GM23338 (cell line): ENCODE results near the gene RFX2.

Source experiments
- CREB1 ChIP-seq: fragments of 250-450 bp; sonication (Bioruptor Pico); IDR thresholded peaks from 2 replicates; pipeline ENCODE4 v1.5.0; 2020; ENCODE audit warnings: low read depth, mild to moderate bottlenecking, moderate library complexity
- CTCF ChIP-seq, 2 experiments: fragments of 200-600 bp in 1 of 2; sonication (generic) in 1 of 2; conservative IDR thresholded peaks; 2 replicates each; pipeline versions ENCODE4 v1.5.1 to v1.6.1; 2016 to 2017; ENCODE audit warnings: antibody characterized with exemption in 2 of 2, low read depth in 2 of 2, mild to moderate bottlenecking in 2 of 2, moderate library complexity in 1 of 2
- EZH2 ChIP-seq: fragments of 200-600 bp; sonication (generic); IDR thresholded peaks from one replicate; pipeline ENCODE4 v1.8.0; 2017; ENCODE audit warnings: antibody characterized with exemption, mild to moderate bottlenecking, low read depth; ENCODE audit not compliant: unreplicated experiment
- EZH2phosphoT487 ChIP-seq: fragments of 200-600 bp; sonication (generic); IDR thresholded peaks from one replicate; pipeline ENCODE4 v1.8.1; 2018; ENCODE audit warnings: antibody characterized with exemption; ENCODE audit not compliant: unreplicated experiment
- JUNB ChIP-seq: IDR thresholded peaks from one replicate; pipeline ENCODE4 v1.6.1; 2016; ENCODE audit warnings: antibody characterized with exemption; ENCODE audit not compliant: unreplicated experiment
- POLR2AphosphoS5 ChIP-seq: IDR thresholded peaks from 2 replicates; pipeline ENCODE4 v1.6.1; 2016; ENCODE audit warnings: antibody characterized with exemption, low read depth
- ZNF331 ChIP-seq: fragments of 250-450 bp; sonication (Bioruptor Pico); IDR thresholded peaks from 2 replicates; pipeline ENCODE4 v1.5.0; 2020; ENCODE audit warnings: low read depth, mild to moderate bottlenecking, moderate library complexity
- TF ChIP-seq, protein P1 (sequence below): IDR thresholded peaks from 2 replicates; pipeline ENCODE4 v1.6.1; 2016; ENCODE audit warnings: antibody characterized with exemption

- TF ChIP-seq CTCF (conservative IDR thresholded peaks at IDR 0.05; ENCODE audit: low read depth in 2 of 2) (no peak), CREB1 (CRISPR knock-in tag) (no peak), POLR2AphosphoS5 (no peak), JUNB (no peak), EZH2 (no peak), EZH2phosphoT487 (no peak), ZNF331 (CRISPR knock-in tag) (no peak)
- TF ChIP-seq, protein P1, sequence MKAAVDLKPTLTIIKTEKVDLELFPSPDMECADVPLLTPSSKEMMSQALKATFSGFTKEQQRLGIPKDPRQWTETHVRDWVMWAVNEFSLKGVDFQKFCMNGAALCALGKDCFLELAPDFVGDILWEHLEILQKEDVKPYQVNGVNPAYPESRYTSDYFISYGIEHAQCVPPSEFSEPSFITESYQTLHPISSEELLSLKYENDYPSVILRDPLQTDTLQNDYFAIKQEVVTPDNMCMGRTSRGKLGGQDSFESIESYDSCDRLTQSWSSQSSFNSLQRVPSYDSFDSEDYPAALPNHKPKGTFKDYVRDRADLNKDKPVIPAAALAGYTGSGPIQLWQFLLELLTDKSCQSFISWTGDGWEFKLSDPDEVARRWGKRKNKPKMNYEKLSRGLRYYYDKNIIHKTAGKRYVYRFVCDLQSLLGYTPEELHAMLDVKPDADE = no peak
Observed at GRCh38 chr19:6023085-6023682, 87.1 kb downstream of the RFX2 start.
